T47D (cell line): Measurements from ENCODE around the gene VTCN1.
"Not testable (repeated sequence)": the region's sequence is repeated elsewhere in the genome, so short reads cannot be mapped to it uniquely, and the experiment has no call there.

Source experiments
- DNase-seq, 2 experiments: peaks; one replicate each; pipeline versions ENCODE4 v3.0.0 to v3.0.0-alpha.2; 2011 to 2012; ENCODE audit warnings: low read depth in 1 of 2, low spot score in 1 of 2
- JUND ChIP-seq: IDR thresholded peaks from 2 replicates; pipeline ENCODE4 v1.6.1; 2012; ENCODE audit warnings: low read depth
- in situ Hi-C: cut with HindIII; loops from 2 replicates; pipeline ENCODE4 v1.10.0; 2016; ENCODE audit warnings: low sequenced_read_pairs, low pct_unique_long_range_greater_than_20kb

VTCN1 gene

DNA sequence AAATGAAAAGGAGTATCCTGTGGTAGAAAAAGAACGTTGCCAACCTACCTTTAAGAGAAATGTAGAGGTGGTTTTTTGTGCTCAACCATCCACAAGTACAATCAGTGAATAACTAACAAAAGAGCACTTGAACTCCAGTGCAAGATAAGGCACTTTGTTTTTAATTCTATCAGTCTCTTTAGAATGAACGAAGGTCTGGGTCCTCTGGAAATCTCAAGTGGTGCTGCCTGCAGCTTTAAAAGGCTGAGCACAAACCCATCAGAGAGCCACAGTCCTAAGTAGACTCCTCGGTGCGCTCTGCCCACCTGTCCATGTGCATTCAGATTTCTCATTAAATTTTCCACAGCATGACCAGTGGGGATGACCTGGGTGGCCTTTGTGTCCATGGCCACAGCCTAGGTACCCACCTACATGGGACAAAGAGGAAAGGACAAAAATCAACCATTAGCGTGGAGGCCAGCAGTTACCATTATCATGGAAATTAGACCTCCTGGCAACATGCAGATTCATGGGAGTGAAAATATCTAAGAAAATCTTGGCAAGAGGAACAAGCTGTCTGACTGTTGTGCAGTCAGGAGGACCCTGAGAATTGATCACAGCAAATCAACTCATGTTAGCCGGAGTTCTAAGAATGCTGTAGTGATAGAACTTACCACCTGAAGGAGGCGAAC is 98.5 kb downstream of the VTCN1 start:
- no peak for DNase-seq
- in situ Hi-C loops = no loop called here
- no peak for TF ChIP-seq JUND

GRCh38 chr1:117110774-117111173 is 100.0 kb downstream of the VTCN1 start:
- no peak for DNase-seq
- in situ Hi-C loops = no loop called here
- no peak for TF ChIP-seq JUND

GRCh38 chr1:117107364-117107763 is 103.4 kb downstream of the VTCN1 start:
- in situ Hi-C loops = no loop called here
- no peak for DNase-seq
- no peak for TF ChIP-seq JUND

DNA sequence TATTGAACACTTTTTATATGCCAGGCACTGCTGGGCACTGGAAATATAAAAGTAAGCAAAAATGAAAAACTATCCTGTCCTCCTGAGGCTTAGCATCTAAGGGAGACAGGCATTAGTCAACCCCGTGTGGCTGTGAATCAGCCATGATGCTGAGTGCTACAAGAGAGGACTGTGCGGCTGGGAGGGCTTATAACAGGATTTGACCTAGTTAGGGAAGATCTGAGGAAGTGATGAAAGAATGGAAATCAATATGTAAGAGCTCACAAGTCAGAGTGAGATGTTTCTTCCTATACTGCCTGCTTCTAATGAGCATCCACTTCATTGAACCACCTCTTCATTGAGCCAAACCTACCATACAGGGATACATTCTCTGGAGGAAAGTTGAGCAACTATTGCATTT is 104.2 kb downstream of the VTCN1 start:
- in situ Hi-C loops = no loop called here
- TF ChIP-seq JUND = no peak
- no peak for DNase-seq

GRCh38 chr1:117105722-117106121 is 105.0 kb downstream of the VTCN1 start:
- DNase-seq = no peak
- no peak for TF ChIP-seq JUND
- in situ Hi-C loops = no loop called here

DNA sequence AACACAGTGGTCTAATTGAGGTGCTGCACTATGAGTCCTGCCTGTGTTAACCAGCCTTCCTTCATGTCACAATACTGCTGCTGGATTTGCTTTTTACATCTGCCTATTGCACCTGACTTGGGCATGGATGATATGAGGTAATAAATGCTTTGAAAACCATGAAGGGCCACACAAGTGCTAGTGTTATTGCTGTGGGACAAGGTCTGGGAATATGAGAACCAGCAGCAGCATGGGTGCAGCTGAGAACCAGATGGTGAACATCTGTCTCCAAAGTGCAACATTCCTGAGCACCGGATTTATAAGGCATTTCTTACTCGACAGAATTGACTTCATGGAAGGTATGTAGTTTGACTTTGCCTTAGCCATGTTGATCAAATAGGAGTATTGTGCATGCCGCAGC is 105.7 kb downstream of the VTCN1 start:
- no peak for TF ChIP-seq JUND
- no peak for DNase-seq
- in situ Hi-C loops = no loop called here

- in situ Hi-C loops, DNase-seq: not testable (repeated sequence)
Observed at GRCh38 chr1:117101858-117102257, 108.9 kb downstream of the VTCN1 start.

GRCh38 chr1:117101334-117101733 is 109.4 kb downstream of the VTCN1 start:
- TF ChIP-seq JUND = no peak
- no peak for DNase-seq
- in situ Hi-C loops = no loop called here

- in situ Hi-C loops = no loop called here
- TF ChIP-seq JUND = no peak
- no peak for DNase-seq
Observed at GRCh38 chr1:117098287-117098890, 112.3 kb downstream of the VTCN1 start.

DNA sequence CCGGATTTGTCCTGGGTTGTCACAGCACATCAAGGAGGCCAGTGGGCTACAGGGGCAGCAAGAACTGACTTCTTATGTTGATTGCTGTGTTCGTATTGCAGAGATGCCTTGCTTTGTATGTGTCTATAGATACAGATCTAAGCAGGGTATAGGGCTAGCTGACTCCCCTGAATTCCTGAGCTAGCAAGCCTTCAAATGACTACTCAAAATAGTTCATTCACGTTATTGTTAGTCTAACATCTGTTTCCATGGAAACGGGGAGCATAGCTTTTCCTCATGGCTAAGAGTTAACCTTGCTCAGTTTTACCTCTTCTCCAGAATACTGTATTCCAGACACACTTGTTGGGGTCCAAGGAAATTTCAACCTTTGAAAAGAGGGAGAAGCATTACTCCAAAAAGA is 113.3 kb downstream of the VTCN1 start:
- in situ Hi-C loops = no loop called here
- no peak for TF ChIP-seq JUND
- no peak for DNase-seq

DNA sequence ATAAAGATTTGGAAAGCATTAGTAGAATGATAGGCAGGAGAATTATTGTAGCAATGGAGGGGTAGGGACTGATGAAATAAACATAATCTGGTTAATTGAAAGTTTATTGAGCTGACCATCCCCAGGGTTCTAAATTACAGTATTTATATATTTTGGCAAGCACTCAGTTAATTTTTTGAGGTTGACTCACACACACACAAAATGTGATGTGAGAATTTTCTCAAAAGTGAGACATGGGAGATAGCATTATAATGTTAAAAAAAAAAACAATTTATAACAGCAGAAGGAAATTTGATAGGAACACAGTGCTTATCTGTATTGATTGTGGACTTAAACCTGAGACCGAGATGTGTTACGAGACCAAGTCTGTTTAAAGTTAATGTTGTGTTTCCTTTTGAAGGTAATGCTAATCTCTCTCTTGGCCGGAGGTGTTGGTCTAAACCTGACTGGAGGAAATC is 113.7 kb downstream of the VTCN1 start:
- DNase-seq = no peak
- in situ Hi-C loops = no loop called here

DNA sequence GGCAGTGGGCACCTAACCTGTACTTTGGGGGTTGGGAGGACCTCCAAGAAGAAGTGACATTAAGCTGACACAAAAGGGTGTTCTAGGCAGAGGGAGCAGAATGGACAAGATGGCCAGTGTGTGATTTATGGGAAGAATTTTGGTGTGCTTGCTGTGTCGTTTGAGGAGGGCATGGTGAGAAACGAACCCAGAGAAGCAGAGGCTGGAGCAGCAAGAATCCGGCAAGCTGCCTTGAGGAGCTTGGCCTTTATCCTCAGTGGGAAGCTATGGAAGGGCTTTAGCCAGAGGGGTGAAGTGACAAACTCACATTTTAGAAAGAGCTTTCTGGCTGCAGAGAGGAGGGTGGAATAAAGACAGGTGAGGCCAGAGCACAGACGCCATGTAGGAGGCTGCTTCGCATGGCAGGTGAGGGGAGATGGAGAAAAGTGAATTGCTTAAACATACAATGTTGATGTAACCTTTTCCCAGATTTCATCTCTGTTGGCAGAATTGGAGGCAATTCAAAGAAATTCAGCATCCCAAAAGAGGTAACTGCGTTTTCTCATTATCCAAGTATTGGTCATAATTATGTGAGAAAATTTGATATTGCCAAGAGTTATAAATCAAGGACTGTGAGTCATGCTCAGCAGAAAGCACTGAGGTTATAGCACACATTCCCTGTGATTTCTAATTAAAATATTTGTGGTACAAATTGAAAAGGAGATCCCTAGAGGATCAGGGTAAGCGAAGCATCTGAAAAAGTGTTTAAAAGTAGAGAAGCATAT is 115.7 kb downstream of the VTCN1 start:
- no peak for TF ChIP-seq JUND
- in situ Hi-C loops = no loop called here
- DNase-seq = no peak

More for the DNA sequence above, 113.7 kb downstream of the VTCN1 start:
- no peak for TF ChIP-seq JUND
